ENCODE measurements around the gene CEP295NL. TPM values are rescaled to one million over a fixed set of nuclear protein-coding genes. Genes with fewer than 3 reads are reported as not detected.

The CEP295NL gene
- total and polyA plus RNA-seq, 2 of the 13 experiments (the other 11 are each of a cell fraction or from before 2014, with no cell fraction given), result not detected

GRCh38 chr17:78849026-78849425 lies 54.0 kb downstream of the CEP295NL start:
- DNase-seq (ENCODE audit: low spot score) (no peak), FAIRE-seq (no peak), ATAC-seq (no peak)
- Histone ChIP-seq H3K36me3 (replicated peaks in 1 of 2; ENCODE audit: control insufficient read depth in 1 of 2, insufficient read depth in 2 of 2, low read length in 2 of 2) (no peaks in the 10 kb centered on the region), H3K4me3 (replicated peaks in 1 of 3; ENCODE audit: insufficient read depth in 1 of 3, low read depth in 2 of 3, low read length in 3 of 3) (no peak overlapping the region), H2AFZ (ENCODE audit: low read length) (no peak overlapping the region), H3K27ac (ENCODE audit: extremely low read length, insufficient read depth, low read length) (no peak overlapping the region), H3K79me2 (ENCODE audit: insufficient read depth, low read length) (no peaks in the 10 kb centered on the region), H3K27me3 (ENCODE audit: control insufficient read depth in 1 of 2, insufficient read depth in 2 of 2, low read length in 2 of 2) (no peaks in the 10 kb centered on the region), H3K9me3 (ENCODE audit: low read length) (no peaks in the 10 kb centered on the region), H3K4me1 (ENCODE audit: insufficient read depth, low read length) (peaks cover 16% of the 10 kb centered on the region), H4K20me1 (ENCODE audit: insufficient read depth, low read length) (no peaks in the 10 kb centered on the region), H3K9ac (ENCODE audit: insufficient read depth, low read depth, low read length) (no peak overlapping the region), H3K4me2 (ENCODE audit: low read depth, low read length) (no peak overlapping the region)
- 70% methylated on average over 5 of the region's 5 CpGs for WGBS (ENCODE audit: low lambda C conversion rate)
- BruUV-seq (replicated peaks), result no TSS peak
- in situ Hi-C loops (cut with HindIII; ENCODE audit: extremely low pct_ligation_motif_present, low pct_unique_long_range_greater_than_20kb) (no loop called here), intact Hi-C loops (cut with micrococcal nuclease; ENCODE audit: unreplicated experiment) (no loop called here)
- ChIA-PET CTCF (ENCODE audit: low intra/inter-chr PET ratio, low total read pairs) (no interaction called here), POLR2A (no interaction called here)
- TF ChIP-seq GRHL1 (CRISPR knock-in tag; conservative IDR thresholded peaks at IDR 0.05), result no peak
- no peak for TF ChIP-seq RBM22 (optimal IDR thresholded peaks at IDR 0.05; ENCODE audit: low read length)
- TF ChIP-seq ZNF83 (CRISPR knock-in tag; IDR thresholded peaks at IDR 0.05; ENCODE audit: borderline replicate concordance), result no peak
- TF ChIP-seq, protein P1, sequence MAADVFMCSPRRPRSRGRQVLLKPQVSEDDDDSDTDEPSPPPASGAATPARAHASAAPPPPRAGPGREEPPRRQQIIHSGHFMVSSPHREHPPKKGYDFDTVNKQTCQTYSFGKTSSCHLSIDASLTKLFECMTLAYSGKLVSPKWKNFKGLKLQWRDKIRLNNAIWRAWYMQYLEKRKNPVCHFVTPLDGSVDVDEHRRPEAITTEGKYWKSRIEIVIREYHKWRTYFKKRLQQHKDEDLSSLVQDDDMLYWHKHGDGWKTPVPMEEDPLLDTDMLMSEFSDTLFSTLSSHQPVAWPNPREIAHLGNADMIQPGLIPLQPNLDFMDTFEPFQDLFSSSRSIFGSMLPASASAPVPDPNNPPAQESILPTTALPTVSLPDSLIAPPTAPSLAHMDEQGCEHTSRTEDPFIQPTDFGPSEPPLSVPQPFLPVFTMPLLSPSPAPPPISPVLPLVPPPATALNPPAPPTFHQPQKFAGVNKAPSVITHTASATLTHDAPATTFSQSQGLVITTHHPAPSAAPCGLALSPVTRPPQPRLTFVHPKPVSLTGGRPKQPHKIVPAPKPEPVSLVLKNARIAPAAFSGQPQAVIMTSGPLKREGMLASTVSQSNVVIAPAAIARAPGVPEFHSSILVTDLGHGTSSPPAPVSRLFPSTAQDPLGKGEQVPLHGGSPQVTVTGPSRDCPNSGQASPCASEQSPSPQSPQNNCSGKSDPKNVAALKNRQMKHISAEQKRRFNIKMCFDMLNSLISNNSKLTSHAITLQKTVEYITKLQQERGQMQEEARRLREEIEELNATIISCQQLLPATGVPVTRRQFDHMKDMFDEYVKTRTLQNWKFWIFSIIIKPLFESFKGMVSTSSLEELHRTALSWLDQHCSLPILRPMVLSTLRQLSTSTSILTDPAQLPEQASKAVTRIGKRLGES (CRISPR knock-in tag; IDR thresholded peaks at IDR 0.05; ENCODE audit: borderline replicate concordance), result no peak
- TF ChIP-seq HMGXB3 (CRISPR knock-in tag; IDR thresholded peaks at IDR 0.05; ENCODE audit: borderline replicate concordance), result no peak
- no peak for TF ChIP-seq ZNF17 (CRISPR knock-in tag; IDR thresholded peaks at IDR 0.05)
- TF ChIP-seq SPEN (CRISPR knock-in tag; IDR thresholded peaks at IDR 0.05; ENCODE audit: low read depth), result no peak
- no peak for TF ChIP-seq THAP9 (CRISPR knock-in tag; IDR thresholded peaks at IDR 0.05; ENCODE audit: borderline replicate concordance)
- TF ChIP-seq ZNF850 (CRISPR knock-in tag; conservative IDR thresholded peaks at IDR 0.05), result no peak
- TF ChIP-seq, protein P2, sequence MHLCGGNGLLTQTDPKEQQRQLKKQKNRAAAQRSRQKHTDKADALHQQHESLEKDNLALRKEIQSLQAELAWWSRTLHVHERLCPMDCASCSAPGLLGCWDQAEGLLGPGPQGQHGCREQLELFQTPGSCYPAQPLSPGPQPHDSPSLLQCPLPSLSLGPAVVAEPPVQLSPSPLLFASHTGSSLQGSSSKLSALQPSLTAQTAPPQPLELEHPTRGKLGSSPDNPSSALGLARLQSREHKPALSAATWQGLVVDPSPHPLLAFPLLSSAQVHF (CRISPR knock-in tag; IDR thresholded peaks at IDR 0.05), result no peak

Measured in HepG2 (cell line).